Psoas muscle (tissue), 8 donors: ENCODE data around the gene DNHD1. TPM values are rescaled to one million over a fixed set of nuclear protein-coding genes. Genes with fewer than 3 reads are reported as not detected.

Experiments used
- ATAC-seq, 4 donors: fragments of 200-7000 bp; cut with Tn5 transposase; one replicate each; pipeline ENCODE4 v1.9.1; 2020; ENCODE audit warnings: moderate library complexity in 3 of 4, mild to moderate bottlenecking in 2 of 4
- DNase-seq, 2 donors: peaks; one replicate each; pipeline ENCODE4 v3.0.0-alpha.2; 2020
- H3K27ac ChIP-seq: fragments of 200-600 bp; one replicate; pipeline ENCODE4 v1.8.0; 2022
- H3K27me3 ChIP-seq, 3 donors: fragments of 200-600 bp in 1 of 3; one replicate each; pipeline versions ENCODE4 v1.6.1 to v1.8.0; 2013 to 2022; ENCODE audit warnings: low read length in 2 of 3, mild to moderate bottlenecking in 2 of 3, moderate library complexity in 1 of 3; ENCODE audit not compliant: insufficient read depth in 3 of 3
- H3K36me3 ChIP-seq, 2 donors: fragments of 200-600 bp in 1 of 2; one replicate each; pipeline versions ENCODE4 v1.6.1 to v1.8.0; 2013 to 2022; ENCODE audit warnings: low read depth in 1 of 2, mild to moderate bottlenecking in 1 of 2, moderate library complexity in 1 of 2; ENCODE audit not compliant: insufficient read depth in 1 of 2
- H3K4me1 ChIP-seq: fragments of 200-600 bp; one replicate; pipeline ENCODE4 v1.8.0; 2022
- H3K4me3 ChIP-seq: fragments of 200-600 bp; one replicate; pipeline ENCODE4 v1.8.0; 2022; ENCODE audit warnings: mild to moderate bottlenecking
- H3K9me3 ChIP-seq: fragments of 200-600 bp; one replicate; pipeline ENCODE4 v1.8.0; 2022
- WGBS, 3 donors: extraction: QIAGEN DNeasy Blood & Tissue Kit; methylation state at CpG; one replicate each; pipeline versions ENCODE4 v1.1.6 to v1.1.7; 2013; 5-methylcytosine and 5-hydroxymethylcytosine counted together
- intact Hi-C, 2 donors: fragments of 100-400 bp; cut with DNase I; formaldehyde crosslinking; loops; one replicate each; pipeline versions ENCODE4 v1.11.0 to v1.14.2; 2022
- polyA plus RNA-seq, 3 donors: library from polyadenylated mRNA; stranded (reverse); fragments of 200-250 nt; gene quantifications; one replicate each; pipeline ENCODE4 v1.2.3, GENCODE V29; 2013
- total RNA-seq, 4 donors: library from RNA; stranded (reverse); fragmentation: NEBNext Ultra II Directional in 2 of 4; extraction: Animal tissue kit (Norgen Biotek cat#: 25700) in 2 of 4; gene quantifications; one replicate each; pipeline versions ENCODE4 v1.2.1 to v1.2.4, GENCODE V29; 2021 to 2023
- TF ChIP-seq, protein P1 (sequence below): fragments of 200-600 bp; IDR thresholded peaks from one replicate; pipeline ENCODE4 v1.8.0; 2022; ENCODE audit warnings: antibody characterized with exemption
- donor health status: healthy with polysubstance abuse.
- donor health status: DM: no; HTN: no; CAD: no; lungs with moderate emphysema.
- donor health status: Bipolar disorder and iron deficiency.
- donor health status: healthy.
- donor health status: DM: yes; HTN: yes; CAD: no.
- donor health status: DM: no; HTN: no; CAD: no.
- donor health status: DM: no; HTN: no; CAD: no.
- donor health status: DM: yes; HTN: yes; CAD: no.

DNHD1 gene
- total and polyA plus RNA-seq, 7 donors: 2.0 to 9.0 (median 3.4) TPM

DNA sequence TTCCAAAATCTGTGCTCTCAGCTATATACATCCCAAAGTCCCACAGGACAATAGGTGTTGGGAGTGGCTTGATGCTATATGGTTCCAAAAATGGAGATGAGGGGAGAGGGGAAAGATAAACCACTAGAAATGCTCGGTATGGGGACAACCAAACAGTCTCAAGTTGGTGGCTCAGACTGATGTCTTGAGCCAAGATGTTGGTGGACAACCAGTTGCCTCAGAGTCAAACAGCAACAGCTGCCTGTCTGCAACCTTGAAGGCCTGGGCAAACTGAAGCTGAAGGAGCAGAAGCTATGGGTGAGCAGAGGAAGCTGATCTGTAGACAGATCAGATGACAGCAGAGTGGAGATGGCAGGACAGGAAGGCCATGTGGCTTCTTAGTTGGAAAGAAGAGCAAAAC, 102.4 kb downstream of the DNHD1 start:
- H3K4me3 ChIP-seq: no peak overlapping the region
- H3K4me1 ChIP-seq: peaks cover 13% of the 10 kb centered on the region
- ATAC-seq (no peak), DNase-seq (no peak)
- intact Hi-C loops: no loop called here
- H3K27me3 ChIP-seq: no peaks in the 10 kb centered on the region
- 65 to 75% (median 70%) methylated on average over 1 of the region's 1 CpG for WGBS, 3 donors
- H3K9me3 ChIP-seq: no peaks in the 10 kb centered on the region
- no peak overlapping the region for H3K27ac ChIP-seq
- peaks cover 8 to 73% of the 10 kb centered on the region in 2 donors for H3K36me3 ChIP-seq
- TF ChIP-seq, protein P1, sequence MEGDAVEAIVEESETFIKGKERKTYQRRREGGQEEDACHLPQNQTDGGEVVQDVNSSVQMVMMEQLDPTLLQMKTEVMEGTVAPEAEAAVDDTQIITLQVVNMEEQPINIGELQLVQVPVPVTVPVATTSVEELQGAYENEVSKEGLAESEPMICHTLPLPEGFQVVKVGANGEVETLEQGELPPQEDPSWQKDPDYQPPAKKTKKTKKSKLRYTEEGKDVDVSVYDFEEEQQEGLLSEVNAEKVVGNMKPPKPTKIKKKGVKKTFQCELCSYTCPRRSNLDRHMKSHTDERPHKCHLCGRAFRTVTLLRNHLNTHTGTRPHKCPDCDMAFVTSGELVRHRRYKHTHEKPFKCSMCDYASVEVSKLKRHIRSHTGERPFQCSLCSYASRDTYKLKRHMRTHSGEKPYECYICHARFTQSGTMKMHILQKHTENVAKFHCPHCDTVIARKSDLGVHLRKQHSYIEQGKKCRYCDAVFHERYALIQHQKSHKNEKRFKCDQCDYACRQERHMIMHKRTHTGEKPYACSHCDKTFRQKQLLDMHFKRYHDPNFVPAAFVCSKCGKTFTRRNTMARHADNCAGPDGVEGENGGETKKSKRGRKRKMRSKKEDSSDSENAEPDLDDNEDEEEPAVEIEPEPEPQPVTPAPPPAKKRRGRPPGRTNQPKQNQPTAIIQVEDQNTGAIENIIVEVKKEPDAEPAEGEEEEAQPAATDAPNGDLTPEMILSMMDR: no peak

DNA sequence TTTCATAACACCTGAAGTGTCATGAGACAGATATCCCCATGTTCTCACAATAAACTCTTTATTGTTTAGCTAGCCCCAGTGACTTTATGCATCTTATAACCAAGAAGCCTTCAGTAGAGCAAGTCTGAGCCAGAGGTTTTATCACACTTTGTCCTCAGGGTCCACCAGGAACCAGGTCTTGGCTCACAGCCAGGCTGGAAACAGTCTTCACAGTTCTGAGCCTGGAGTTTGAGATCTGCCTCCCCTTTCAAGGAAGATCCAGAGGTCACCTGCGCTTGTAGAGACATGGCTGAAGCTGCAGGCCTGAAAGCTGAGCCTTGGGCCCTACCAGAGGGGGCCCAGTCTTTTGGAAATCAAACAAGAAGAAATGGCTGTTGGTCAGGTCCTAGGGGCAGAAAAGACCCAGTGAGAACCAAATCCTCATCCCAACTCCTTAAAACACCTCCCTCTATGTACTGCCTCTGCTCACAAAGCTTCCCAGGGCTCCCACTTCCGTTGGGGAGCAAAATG, 102.9 kb downstream of the DNHD1 start:
- intact Hi-C loops: loop anchor here in 1 of 2 donors (5.0 to 10.0 kb wide), 2 partner anchors 68 to 205 kb away; partner anchors contain the start of gene SMPD1
- no peak overlapping the region for H3K4me3 ChIP-seq
- H3K27me3 ChIP-seq: no peaks in the 10 kb centered on the region
- TF ChIP-seq, protein P1: no peak
- 80 to 88% (median 82%) methylated on average over 2 of the region's 2 CpGs for WGBS, 3 donors
- DNase-seq: no peak
- H3K9me3 ChIP-seq: no peaks in the 10 kb centered on the region
- H3K27ac ChIP-seq: no peak overlapping the region
- ATAC-seq: no peak
- H3K4me1 ChIP-seq: peaks cover 18% of the 10 kb centered on the region
- peaks cover 8 to 68% of the 10 kb centered on the region in 2 donors for H3K36me3 ChIP-seq

DNA sequence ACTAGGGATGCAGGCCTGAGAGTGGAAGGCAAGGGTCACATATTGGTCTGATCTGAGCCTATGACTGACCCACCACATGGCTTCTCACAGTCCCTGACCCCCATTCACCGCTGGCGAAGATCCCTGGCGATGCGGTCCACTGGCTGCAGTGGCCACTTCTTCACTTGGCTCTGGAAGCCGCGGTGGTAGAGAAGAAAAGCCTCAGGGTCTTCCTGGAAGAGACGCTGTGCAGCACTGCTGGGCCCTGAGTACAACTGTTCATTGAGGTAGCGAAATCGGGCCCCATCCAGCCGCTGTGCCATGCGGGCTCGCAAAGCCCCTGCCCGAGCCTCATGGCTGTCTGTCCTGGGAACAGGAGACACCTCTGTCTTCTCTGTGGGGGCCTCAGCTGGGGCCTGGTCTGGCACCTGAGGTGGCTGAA, 104.0 kb downstream of the DNHD1 start:
- TF ChIP-seq, protein P1: no peak
- no peak for ATAC-seq
- DNase-seq: no peak
- H3K27me3 ChIP-seq: no peaks in the 10 kb centered on the region
- WGBS, 3 donors: 95 to 96% (median 95%) methylated on average over 13 of the region's 13 CpGs
- intact Hi-C loops: loop anchor here in 1 of 2 donors (5.0 to 10.0 kb wide), 2 partner anchors 69 to 206 kb away; partner anchors contain the start of gene SMPD1
- H3K27ac ChIP-seq: no peak overlapping the region
- H3K4me3 ChIP-seq: no peak overlapping the region
- peaks cover 29% of the 10 kb centered on the region for H3K4me1 ChIP-seq
- no peaks in the 10 kb centered on the region for H3K9me3 ChIP-seq
- H3K36me3 ChIP-seq: peaks cover 8 to 57% of the 10 kb centered on the region in 2 donors

DNA sequence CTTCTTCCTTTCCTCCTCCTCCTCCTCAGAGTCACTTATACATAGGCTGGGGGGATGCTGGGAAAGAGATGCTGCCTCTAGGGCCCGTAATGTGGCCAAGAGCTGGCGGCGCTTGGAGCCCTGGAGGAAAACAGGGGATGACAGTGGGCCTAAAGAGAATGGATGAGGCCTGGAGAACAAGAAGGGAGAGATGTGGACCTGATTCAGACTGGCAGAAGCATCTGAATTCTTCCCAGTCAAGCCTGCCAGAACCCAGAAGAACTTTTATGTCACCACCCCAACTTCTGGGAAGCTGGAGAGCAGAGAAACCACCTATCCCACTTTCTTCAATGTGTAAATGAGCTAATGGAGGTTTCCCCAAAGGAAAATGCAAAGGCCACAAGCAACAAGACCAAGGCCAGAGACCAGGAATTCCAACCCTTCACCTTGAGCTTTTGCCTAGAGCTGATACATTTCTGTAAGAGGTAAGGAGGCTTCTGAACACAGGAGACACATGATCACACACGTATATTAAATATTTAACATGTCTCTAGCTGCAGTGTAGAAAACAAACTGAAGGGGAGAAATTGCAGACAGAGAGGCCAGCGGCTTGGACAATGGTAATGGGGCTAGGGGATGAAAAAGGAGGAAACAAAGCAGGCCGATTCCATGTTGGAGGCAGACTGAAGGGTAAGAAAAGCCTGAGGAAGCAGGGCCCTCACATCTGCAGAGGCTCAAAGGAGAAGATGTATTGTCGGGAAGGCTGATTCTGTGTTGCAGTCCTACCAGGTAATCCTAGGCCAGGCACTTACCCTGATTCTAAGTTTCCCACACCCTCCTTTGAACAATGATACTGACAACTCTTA, 105.2 kb downstream of the DNHD1 start:
- peak overlapping the region; percentile 100 for H3K27ac ChIP-seq
- H3K4me1 ChIP-seq: peaks cover 42% of the 10 kb centered on the region
- no peaks in the 10 kb centered on the region for H3K9me3 ChIP-seq
- intact Hi-C loops: loop anchor here in 1 of 2 donors (5.0 to 10.0 kb wide), 2 partner anchors 70 to 208 kb away; partner anchors contain the start of gene SMPD1
- peak overlapping the region; percentile 75 for H3K4me3 ChIP-seq
- no peaks in the 10 kb centered on the region for H3K27me3 ChIP-seq
- WGBS, 3 donors: 52 to 59% (median 58%) methylated on average over 7 of the region's 7 CpGs
- DNase-seq: no peak
- ATAC-seq: no peak
- H3K36me3 ChIP-seq: peaks cover 8 to 47% of the 10 kb centered on the region in 2 donors
- TF ChIP-seq, protein P1: no peak
